Fibroblast of skin of scalp (primary cell): ENCODE results near the gene SLC51B.
A peak's percentile ranks its signal among the peaks of the same experiment; 100 is the strongest.
"Not testable (repeated sequence)": the region's sequence is repeated elsewhere in the genome, so short reads cannot be mapped to it uniquely, and the experiment has no call there.

ENCODE experiments used
- DNase-seq: peaks from one replicate; pipeline ENCODE4 v3.0.0-alpha.2; 2013

Gene SLC51B

DNA sequence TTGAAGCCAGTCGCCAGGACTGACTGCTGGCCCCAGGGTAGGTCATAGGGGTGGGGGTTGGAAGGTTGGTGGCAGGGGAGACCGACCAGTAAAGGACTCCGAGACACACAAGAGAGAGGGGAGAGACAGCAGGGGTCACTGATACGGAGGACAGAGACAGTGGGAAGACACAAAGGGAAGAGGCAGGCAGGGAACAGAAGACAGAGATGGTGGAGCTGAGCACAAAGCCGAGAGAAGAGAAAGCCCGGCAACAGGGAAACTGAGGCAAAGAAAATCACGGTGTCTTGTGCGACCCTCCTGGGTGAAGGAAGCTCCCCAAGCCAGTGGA lies 22.1 kb downstream of the SLC51B start:
- no peak for DNase-seq

DNA sequence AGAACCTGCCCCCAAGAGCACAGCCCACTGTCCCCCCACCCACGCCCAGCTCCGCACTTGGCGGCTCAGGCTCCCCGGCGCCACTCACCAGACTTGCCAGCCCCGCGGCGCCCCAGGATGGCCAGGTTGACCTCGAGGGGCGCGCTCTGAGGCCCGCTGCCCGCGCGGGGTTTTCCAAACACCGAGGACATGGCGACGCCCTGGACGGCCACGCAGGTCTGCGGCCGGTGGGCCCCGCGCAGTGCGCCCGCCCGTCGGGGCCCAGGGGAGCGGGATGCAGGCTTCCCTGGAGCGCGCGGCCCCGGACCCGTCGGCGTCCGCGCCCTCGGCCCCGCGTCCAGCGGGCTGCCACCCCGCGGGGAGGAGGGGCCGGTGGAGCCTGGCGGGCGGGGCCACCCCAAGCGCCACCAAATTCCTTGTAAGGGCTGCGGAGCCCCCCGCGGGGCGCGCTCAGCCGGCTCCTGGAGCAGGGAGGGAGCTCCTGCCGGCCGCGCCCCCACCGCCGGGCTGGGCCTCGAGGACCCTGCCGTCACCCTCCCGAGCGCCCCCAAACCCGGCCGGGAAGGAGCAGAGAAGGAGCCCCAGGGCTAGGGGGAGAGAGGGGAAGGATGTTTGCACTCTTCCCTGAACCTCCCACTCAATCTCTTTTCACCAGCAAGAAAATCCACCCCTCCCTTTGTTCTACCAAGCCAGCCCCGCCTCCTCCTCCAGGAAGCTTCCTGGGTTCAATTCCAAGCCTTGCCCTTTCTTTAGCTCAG lies 22.6 kb downstream of the SLC51B start, which contains the start of gene RASL12:
Gene RASL12, minus strand, starts transcription at position 347 of the 758 bp plus-strand sequence. Its CDS starts 156 bp downstream, at position 191.
- peak; percentile 25 for DNase-seq

DNA sequence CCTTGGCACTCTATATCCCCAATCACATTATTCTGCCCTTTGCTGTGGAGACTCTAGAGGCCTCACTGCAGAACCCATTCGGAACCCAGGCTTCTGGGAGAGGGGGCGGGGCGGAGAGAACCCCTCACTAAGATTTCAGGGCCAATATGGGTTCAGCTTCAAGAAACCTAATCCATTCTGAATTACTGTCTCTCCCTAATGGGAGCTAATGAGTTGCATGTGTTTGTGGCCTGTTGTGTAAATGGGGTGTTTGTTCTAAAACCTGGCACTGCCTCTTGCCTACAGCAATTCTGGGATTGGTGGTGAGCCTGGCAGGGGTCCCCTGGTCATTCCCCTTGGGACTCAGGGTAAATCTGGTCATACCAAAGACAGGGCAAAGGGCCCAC lies 23.2 kb downstream of the SLC51B start:
- DNase-seq: no peak

DNA sequence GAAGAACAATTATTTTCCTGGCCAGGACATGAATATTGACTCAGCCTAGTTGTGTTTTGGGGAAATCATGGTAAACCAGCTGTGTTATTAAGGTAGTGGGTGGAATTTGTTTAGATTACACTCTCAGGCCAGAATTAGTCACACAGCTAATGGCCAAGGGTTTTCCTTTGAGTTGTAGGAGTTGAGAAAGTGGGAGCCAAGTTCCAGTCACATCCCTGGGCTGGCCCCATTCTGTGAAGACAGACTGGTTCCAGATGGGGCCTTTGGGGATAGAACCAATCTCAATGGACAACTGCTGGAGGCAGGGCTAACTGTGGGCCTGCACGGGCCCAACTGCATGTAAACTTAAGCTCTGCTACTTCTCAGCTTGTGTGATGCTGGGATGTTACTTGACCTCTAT lies 24.0 kb downstream of the SLC51B start:
- DNase-seq: peak; percentile 22

DNA sequence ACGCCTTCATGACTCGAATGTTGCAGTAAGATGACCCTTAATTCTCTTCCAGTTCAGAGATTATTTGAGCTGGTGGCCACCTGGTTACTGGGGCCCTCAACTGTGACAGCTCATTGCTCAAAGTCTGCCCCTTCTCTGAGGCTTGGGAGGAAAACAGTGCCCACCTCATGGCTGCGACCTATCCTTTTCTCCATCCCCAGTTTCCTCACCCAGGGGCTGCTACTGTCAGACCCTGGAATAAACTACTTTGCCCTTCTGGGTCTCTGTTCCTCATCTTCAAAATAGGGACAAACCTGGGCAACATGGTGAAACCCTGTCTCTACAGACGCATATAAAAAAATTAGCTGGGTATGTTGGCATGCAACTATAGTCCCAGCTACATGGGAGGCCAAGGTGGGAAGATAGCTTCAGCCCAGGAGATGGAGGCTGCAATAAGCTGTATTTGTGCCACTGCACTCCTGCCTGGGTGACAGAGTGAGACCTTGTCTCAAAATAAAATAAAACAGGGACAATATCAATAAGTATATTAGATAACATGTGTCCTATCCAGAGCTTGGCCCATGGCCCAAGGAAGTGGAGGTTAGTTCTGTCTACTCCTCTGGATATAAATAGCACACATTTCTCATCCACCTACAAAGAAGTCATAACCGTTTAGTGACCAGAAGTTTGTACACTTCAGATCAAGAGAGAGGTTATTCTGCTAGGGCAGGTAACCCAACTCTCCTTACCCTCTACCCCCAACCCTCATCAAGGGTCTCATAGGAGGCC lies 24.8 kb downstream of the SLC51B start:
- no peak for DNase-seq

DNA sequence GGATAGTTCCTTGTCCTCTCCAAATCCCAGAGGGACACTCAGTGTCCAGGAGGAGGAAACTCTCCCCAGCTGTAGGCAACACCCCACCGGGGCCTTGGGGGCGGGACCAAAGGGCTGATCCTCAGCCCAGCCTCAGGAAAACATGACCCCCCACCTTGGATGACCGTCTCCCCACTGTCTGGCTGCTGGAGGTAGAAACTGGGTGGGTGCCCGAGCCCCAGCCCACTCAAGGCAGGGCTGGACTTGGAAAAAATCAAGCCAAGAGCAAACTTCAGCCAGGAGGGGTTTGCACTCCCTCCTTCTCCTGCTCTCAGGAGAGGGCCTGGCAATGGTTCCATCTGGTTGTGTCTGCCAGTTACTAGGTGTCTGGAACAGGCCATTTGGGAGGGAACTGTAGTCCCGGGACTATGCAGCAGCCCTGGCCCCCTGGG lies 26.2 kb downstream of the SLC51B start:
- DNase-seq: no peak

DNA sequence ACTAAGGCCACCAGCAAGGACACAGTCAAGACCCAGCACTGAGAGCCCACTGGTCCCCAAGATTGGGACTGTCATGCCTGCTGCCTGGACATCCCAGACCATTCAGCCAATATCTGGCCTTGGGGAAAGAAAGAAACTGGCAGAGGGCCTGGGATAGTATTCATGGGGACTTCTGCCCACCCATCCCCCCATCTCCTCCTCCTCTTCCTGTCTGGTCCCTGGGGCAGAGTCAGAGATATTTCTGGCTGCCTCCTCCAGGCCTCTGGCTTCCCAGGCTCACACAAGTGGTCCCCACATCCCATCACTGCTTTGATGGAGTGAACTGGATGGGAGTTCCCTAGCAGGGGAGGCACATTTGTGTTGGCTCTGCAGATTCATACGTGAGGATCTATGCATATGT lies 26.8 kb downstream of the SLC51B start:
- DNase-seq: peak; percentile 69

DNA sequence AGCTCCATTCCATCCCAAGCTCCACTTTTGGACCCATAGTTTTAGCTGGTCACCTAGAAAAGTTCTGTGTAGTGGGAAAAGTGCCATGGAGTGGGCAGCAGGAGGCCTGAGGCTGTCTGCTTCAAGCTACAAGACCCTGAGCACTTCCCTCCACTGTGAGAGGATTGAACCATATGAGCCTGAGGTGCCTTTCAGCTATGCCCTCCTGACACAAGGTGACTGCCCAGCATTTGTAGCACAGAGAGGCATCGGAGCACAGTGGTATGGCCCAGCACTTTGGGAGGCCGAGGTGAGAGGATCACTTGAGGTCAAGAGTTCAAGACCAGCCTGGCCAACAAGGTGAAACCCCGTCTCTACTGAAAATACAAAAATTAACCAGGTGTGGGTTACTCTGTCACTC lies 27.4 kb downstream of the SLC51B start:
- DNase-seq: no peak

DNA sequence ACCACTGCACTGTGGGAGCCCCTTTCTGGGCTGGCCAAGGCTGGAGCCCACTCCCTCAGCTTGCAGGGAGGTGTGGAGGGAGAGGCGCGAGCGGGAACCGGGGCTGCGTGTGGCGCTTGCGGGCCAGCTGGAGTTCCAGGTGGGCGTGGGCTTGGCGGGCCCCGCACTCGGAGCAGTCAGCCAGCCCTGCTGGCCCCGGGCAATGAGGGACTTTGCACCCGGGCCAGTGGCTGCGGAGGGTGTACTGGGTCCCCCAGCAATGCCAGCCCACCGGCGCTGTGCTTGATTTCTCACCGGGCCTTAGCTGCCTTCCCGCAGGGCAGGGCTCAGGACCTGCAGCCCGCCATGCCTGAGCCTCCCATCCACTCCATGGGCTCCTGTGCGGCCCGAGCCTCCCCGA lies 29.8 kb downstream of the SLC51B start:
- DNase-seq: not testable (repeated sequence)

DNA sequence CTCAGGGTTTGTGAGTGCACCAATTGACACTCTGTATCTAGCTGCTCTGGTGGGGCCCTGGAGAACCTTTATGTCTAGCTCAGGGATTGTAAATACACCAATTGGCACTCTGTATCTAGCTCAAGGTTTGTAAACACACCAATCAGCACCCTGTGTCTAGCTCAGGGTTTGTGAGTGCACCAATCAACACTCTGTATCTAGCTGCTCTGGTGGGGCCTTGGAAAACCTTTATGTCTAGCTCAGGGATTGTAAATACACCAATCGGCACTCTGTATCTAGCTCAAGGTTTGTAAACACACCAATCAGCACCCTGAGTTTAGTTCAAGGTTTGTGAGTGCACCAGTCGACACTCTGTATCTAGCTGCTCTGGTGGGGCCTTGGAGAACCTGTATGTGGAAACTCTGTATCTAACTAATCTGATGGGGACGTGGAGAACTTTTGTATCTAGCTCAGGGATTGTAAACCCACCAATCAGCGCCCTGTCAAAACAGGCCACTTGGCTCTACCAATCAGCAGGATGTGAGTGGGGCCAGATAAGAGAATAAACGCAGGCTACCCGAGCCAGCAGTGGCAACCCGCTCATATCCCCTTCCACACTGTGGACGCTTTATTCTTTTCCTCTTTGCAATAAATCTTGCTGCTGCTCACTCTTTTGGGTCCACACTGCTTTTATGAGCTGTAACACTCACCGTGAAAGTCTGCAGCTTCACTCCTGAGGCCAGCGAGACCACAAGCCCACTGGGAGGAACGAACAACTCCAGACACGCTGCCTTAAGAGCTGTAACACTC lies 30.6 kb downstream of the SLC51B start:
- not testable (repeated sequence) for DNase-seq

DNA sequence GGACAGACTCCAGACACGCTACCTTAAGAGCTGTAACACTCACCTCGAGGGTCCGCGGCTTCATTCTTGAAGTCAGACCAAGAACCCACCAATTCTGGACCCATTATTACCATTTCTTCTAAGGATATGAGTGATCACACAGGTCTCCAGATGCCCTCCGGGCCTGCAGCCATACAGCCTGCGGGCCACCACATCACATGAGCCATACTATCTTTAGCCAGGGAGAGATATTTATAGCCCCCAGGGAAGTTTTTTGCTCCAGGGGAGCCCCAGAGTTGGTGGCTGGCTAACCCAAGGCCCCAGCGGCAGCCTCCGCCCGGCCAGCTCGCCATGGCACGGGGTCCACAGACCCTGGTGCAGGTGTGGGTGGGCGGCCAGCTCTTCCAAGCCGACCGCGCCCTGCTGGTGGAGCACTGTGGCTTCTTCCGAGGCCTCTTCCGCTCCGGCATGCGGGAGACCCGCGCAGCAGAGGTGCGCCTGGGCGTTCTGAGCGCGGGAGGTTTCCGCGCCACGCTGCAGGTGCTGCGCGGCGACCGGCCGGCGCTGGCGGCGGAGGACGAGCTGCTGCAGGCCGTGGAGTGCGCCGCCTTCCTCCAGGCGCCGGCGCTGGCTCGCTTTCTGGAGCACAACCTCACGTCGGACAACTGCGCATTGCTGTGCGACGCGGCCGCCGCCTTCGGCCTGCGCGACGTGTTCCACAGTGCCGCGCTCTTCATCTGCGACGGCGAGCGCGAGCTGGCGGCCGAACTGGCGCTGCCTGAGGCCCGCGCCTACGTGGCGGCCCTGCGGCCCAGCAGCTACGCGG lies 31.5 kb downstream of the SLC51B start, which contains the start of gene KBTBD13:
Gene KBTBD13, plus strand, starts transcription at position 261 of the 805 bp plus-strand sequence. Its CDS starts 70 bp downstream, at position 331.
- no peak for DNase-seq

DNA sequence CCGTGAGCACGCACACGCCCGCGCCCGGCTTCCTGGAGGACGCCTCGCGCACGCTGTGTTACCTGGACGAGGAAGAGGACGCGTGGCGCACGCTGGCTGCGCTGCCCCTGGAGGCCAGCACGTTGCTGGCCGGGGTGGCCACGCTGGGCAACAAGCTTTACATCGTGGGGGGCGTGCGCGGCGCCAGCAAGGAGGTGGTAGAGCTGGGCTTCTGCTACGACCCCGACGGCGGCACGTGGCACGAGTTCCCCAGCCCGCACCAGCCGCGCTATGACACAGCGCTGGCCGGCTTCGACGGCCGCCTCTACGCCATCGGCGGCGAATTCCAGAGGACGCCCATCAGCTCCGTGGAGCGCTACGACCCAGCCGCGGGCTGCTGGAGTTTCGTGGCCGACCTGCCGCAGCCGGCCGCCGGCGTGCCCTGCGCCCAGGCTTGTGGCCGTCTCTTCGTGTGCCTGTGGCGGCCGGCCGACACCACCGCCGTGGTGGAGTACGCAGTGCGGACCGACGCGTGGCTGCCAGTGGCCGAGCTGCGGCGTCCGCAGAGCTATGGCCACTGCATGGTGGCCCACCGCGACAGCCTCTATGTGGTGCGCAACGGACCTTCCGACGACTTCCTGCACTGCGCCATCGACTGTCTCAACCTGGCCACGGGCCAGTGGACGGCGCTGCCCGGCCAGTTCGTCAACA lies 32.2 kb downstream of the SLC51B start:
- DNase-seq: no peak

DNA sequence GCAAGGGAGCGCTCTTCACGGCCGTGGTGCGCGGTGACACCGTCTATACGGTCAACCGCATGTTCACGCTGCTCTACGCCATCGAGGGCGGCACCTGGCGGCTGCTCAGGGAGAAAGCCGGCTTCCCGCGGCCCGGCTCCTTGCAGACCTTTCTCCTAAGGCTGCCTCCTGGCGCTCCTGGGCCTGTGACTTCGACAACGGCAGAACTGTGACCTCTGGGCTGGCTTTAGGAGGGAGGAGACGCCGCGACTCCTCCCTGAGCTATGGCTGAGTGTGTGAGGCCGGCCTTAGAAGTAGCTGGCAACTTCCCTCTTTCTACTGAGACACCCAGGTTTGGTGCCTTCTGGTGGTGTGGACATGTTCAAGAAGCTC lies 32.8 kb downstream of the SLC51B start:
- peak; percentile 53 for DNase-seq

DNA sequence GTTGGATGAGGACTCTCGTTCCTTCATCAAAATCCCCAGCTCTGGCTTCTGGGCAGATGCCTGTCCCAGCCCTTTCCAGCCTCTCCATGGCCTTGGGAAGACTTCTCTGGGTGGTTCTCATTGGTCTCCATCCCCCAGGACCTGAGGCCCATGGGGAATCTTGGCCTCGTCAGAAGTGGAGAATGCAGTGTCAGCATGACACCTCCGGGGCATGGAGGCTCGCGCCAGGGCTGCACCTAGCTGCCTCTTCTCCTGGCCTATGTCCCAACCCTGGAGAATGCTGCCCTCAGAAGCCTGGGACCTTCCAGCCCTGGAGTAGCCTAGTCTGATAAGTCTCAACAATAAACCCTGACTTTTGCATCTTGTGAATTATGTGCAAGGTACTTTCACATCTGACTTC lies 34.4 kb downstream of the SLC51B start:
- no peak for DNase-seq

DNA sequence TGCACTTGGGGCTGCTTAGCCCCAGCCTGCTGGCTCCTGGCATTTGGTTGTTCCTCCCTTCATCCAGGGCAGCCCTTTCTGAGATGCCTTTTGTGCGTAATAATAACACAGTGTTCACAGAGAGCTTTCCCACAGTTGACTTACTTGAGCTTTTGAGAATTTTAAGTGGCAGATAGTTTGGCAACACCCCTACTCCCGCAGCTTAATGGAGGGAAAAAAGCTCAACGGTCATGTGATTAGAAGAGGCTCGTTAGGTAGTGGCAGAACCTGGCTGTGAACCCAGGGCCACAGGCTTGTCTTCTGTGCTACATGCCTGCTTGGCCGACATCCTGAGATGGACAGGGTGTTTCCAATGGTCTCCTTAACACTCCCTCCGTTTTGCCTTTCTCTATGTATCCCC lies 36.1 kb downstream of the SLC51B start:
- DNase-seq: no peak

DNA sequence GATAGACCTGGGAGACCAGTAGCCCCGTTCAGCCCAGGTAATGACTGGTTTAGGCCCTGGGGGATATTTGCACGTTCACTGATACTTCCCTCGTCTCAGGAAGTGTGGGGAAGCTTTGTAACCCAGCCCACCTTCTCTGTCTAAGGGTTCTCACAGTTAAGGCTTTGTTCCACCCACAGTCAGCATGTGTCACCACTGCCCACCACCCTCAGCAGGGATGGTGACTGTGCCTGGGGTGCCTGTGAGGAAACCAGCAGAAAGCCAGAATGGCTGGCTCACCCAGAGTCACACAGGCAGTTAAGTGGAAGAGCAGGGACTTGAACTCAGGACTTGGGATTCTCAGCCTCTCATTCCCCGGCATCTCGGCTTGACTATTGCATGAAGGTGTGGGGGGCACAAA lies 36.6 kb downstream of the SLC51B start:
- DNase-seq: no peak

DNA sequence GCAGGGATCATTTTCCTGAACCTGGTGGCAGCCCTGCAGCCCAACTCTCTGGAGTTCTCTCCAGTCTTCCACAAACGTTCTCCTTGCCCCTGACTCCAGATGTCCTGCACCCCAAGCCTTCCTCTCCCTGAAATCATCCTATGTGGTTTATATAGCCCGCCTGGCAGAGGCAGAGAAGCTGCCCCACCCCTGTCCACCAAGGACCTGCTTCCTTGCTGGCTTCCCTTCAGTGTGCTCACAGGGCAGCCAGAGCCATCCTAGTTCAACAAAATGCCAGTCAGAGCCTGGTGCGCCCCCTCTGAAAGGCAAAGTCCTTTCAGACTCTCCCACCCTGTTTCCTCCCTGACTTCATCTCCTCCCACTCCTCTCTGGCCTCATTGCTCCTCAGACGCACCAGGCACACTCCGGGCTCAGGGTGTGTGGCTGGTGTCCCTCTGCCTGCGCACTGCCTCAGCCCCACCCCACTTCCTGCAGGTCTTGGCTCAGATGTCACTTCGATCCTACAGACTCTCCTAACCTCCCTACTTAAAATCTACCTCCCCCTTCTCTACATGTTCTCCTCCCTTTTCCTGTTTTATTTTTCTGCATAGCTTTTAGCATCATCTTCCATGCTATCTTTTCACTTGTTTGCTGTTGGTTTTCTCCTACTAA lies 37.2 kb downstream of the SLC51B start:
- DNase-seq: no peak

DNA sequence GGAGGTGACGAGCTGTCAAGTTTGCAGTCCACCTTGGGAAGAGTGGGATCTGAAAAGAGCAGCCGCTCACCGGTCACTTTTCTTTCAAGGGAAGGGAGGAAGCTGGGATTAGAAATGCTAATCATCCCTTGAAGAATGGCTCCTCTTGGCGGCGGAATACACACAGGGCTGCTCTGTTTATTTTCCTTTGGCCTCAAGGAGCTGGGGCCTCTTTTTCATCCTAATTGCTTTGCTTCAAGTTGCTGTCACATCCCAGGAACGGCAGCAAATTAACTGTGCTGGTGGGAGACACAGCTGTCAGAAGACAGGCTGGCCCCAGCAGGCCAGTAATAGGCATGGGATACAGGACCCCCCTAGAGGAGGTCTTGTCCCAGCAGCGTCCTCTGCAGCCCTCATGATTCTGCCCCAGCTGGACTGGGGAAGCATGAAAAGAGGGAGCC lies 38.1 kb downstream of the SLC51B start:
- DNase-seq: no peak

DNA sequence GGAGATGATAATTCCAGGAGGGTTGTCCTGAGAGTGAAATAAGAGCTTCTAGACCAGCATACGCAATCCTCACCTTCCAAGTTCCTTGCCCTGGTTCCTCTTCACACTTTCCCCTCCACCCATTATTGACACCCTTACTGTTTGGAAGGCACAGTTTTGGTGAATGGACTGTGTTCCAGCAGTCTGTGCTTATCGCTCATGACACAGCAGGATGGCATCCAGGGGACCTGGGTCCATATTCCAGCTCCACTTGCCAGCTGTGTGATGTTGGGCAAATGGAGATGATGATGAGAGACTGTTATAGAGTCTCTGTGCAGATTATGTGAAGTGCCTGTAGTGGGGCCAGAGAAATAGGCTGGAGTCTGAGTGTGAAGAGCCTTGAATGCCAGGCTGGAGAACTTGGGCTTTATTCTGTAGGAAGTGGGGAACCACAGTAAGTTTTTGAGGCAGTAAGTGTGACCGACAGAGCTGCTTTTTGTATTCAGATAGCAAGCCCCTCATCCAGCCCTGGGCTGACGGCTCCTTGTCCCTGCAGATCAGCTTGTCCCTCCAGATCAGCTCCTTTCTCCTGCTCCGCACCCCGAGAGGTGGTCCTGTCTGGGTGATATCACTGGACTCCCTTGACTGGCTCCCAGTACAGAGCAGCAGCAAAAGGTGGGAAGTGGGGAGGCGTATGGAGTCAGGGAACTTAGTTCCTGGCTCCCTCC lies 39.5 kb downstream of the SLC51B start:
- no peak for DNase-seq

DNA sequence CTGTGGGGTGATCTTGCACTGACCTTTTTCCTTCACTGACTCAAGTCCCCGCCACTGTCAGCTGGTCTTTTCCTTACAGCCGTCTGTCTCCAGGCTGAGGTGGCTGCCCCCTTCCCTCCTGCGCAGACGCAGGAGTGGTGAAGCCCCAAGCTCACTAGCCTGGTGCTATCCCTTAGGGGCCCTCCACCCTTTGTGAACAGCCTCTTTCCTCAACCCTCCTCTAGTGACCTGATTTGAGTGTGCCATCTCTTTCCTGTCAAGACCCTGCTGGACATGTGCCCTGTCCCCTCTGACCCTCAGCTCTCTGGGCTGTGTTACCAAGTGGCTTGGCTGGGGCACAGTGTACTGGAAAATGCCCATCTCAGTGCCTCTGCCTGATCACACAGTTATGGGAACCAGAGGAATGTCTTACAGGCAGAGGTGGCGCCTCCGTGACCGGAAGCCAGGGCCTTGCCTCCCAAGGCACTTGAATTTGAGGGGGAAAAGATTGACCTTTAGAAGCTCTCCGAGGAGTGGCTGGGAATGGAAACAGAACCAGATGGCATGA lies 40.1 kb downstream of the SLC51B start:
- no peak for DNase-seq
